B cell (primary cell): ENCODE data around the gene CDC25C. TPM values are rescaled to one million over a fixed set of nuclear protein-coding genes. Genes with fewer than 3 reads are reported as not detected.

Experiments used
- ATAC-seq: fragments of 200-7000 bp; cut with Tn5 transposase; one replicate; pipeline ENCODE4 v1.10.0; 2021; ENCODE audit warnings: low read depth, mild to moderate bottlenecking, moderate number of reproducible peaks, moderate library complexity
- CTCF ChIA-PET: fragments of 350-600 bp; sonication (Branson Sonifier 250); formaldehyde crosslinking; loops from one replicate; lab custom pipeline; 2021; ENCODE audit warnings: antibody characterized with exemption, inconsistent platforms; lab: Charles Lee
- POLR2A ChIA-PET: fragments of 350-600 bp; sonication (Branson Sonifier 250); formaldehyde crosslinking; loops from one replicate; lab custom pipeline; 2021; ENCODE audit warnings: antibody characterized with exemption; lab: Charles Lee
- DNase-seq: peaks from one replicate; pipeline ENCODE4 v3.0.0; 2013
- H2AFZ ChIP-seq: 2 replicates; pipeline ENCODE4 v1.6.1; 2012; ENCODE audit warnings: mild to moderate bottlenecking, low read depth, low read length; ENCODE audit not compliant: insufficient read depth, poor library complexity, severe bottlenecking
- H3K27ac ChIP-seq, 2 donors: 1 replicate in 1 of 2; 2 replicates in 1 of 2; pipeline ENCODE4 v1.5.1; 2012 to 2013; ENCODE audit warnings: low read length in 2 of 2, mild to moderate bottlenecking in 2 of 2, moderate library complexity in 1 of 2
- H3K27me3 ChIP-seq, 4 experiments: fragments of 200-600 bp in 1 of 4; sonication (generic) in 1 of 4; replicated peaks in 1 of 4; 1 replicate in 2 of 4; 2 replicates in 2 of 4; pipeline versions ENCODE4 v1.6.1 to v1.7.0; 2013 to 2016; ENCODE audit warnings: low read length in 3 of 4, mild to moderate bottlenecking in 2 of 4, mixed read lengths in 1 of 4, moderate library complexity in 1 of 4; ENCODE audit not compliant: insufficient read depth in 4 of 4, control insufficient read depth in 3 of 4; ENCODE audit errors: control extremely low read depth in 1 of 4
- H3K36me3 ChIP-seq, 2 experiments: replicated peaks in 1 of 2; 1 replicate in 1 of 2; 2 replicates in 1 of 2; pipeline versions ENCODE4 v1.6.1 to v1.7.1; 2013; ENCODE audit warnings: low read length in 1 of 2; ENCODE audit not compliant: insufficient read depth in 2 of 2, control insufficient read depth in 1 of 2; ENCODE audit errors: control extremely low read depth in 1 of 2, extremely low read depth in 1 of 2
- H3K4me1 ChIP-seq, 2 donors: fragments of 200-600 bp in 1 of 2; sonication (generic) in 1 of 2; 1 replicate in 1 of 2; 2 replicates in 1 of 2; pipeline versions ENCODE4 v1.5.1 to v1.6.1; 2013 to 2017; ENCODE audit warnings: low read length in 2 of 2; ENCODE audit not compliant: control insufficient read depth in 2 of 2, insufficient read depth in 2 of 2
- H3K4me2 ChIP-seq: replicated peaks from 2 replicates; pipeline ENCODE3; 2012; ENCODE audit warnings: mild to moderate bottlenecking, low read depth, low read length; ENCODE audit not compliant: poor library complexity, severe bottlenecking
- H3K4me3 ChIP-seq, 5 experiments: fragments of 200-600 bp in 1 of 5; sonication (generic) in 1 of 5; 1 replicate in 3 of 5; 2 replicates in 2 of 5; pipeline versions ENCODE4 v1.5.1 to v1.7.0; 2011 to 2016; ENCODE audit warnings: low read length in 4 of 5, mild to moderate bottlenecking in 4 of 5, low read depth in 2 of 5, control low read depth in 1 of 5, moderate library complexity in 1 of 5; ENCODE audit not compliant: insufficient read depth in 1 of 5; ENCODE audit errors: control extremely low read depth in 1 of 5, extremely low read depth in 1 of 5
- H3K79me2 ChIP-seq: fragments of 200-600 bp; sonication (generic); one replicate; pipeline ENCODE4 v1.6.0; 2016; ENCODE audit warnings: low read length; ENCODE audit not compliant: control insufficient read depth, insufficient read depth
- H3K9ac ChIP-seq: fragments of 200-600 bp; sonication (generic); 2 replicates; pipeline ENCODE4 v1.6.1; 2017; ENCODE audit warnings: mild to moderate bottlenecking, low read length, moderate library complexity
- H3K9me3 ChIP-seq, 3 donors: one replicate each; pipeline versions ENCODE4 v1.6.1 to v1.7.1; 2013; ENCODE audit warnings: low read length in 2 of 3; ENCODE audit not compliant: control insufficient read depth in 2 of 3, insufficient read depth in 1 of 3; ENCODE audit errors: control extremely low read depth in 1 of 3
- H4K20me1 ChIP-seq: 2 replicates; pipeline ENCODE4 v1.6.0; 2012; ENCODE audit warnings: mild to moderate bottlenecking, low read length; ENCODE audit not compliant: insufficient read depth, control insufficient read depth, poor library complexity, severe bottlenecking
- H3K27ac Mint-ChIP-seq: one replicate; pipeline ENCODE4 v1.8.0; 2021; ENCODE audit warnings: mixed read lengths
- H3K27me3 Mint-ChIP-seq: one replicate; pipeline ENCODE4 v1.8.0; 2021; ENCODE audit warnings: mixed read lengths
- H3K4me1 Mint-ChIP-seq: one replicate; pipeline ENCODE4 v1.8.0; 2021; ENCODE audit warnings: mixed read lengths
- H3K4me3 Mint-ChIP-seq: one replicate; pipeline ENCODE4 v1.8.0; 2021; ENCODE audit warnings: mixed read lengths
- H3K9me3 Mint-ChIP-seq: one replicate; pipeline ENCODE4 v1.8.0; 2022; ENCODE audit warnings: mixed read lengths; ENCODE audit not compliant: insufficient read depth
- EZH2 ChIP-seq: IDR thresholded peaks from 2 replicates; pipeline ENCODE4 v1.6.1; 2012; ENCODE audit warnings: borderline replicate concordance, low read depth, mild to moderate bottlenecking, moderate library complexity, low read length; ENCODE audit not compliant: insufficient read depth, poor library complexity, severe bottlenecking
- WGBS: methylation state at CpG from one replicate; pipeline ENCODE4 v1.1.5; 2013; ENCODE audit warnings: missing lambda C conversion rate; ENCODE audit not compliant: insufficient coverage; 5-methylcytosine and 5-hydroxymethylcytosine counted together
- intact Hi-C: fragments of 100-400 bp; cut with micrococcal nuclease; formaldehyde crosslinking; loops from one replicate; pipeline ENCODE4 v1.10.0; 2022
- polyA plus RNA-seq: library from polyadenylated mRNA; depleted of rRNA; stranded (reverse); fragments of >200 nt; gene quantifications from 2 replicates; pipeline ENCODE4 v1.2.3, GENCODE V29; 2012
- total RNA-seq, 2 donors: library from RNA; stranded (reverse); fragments of 120-200 nt in 1 of 2; gene quantifications; 1 replicate in 1 of 2; 2 replicates in 1 of 2; pipeline versions ENCODE4 v1.2.3 to v1.2.4, GENCODE V29; 2013 to 2022
- TF ChIP-seq, protein P1 (sequence below): fragments of 200-600 bp; IDR thresholded peaks from one replicate; pipeline ENCODE4 v1.8.0; 2022; ENCODE audit warnings: antibody characterized with exemption, mild to moderate bottlenecking

The CDC25C gene
- total and polyA plus RNA-seq, 2 donors (not counting 1 experiment from before 2014, with no cell fraction given), result 0.03 TPM; not detected in 1

DNA sequence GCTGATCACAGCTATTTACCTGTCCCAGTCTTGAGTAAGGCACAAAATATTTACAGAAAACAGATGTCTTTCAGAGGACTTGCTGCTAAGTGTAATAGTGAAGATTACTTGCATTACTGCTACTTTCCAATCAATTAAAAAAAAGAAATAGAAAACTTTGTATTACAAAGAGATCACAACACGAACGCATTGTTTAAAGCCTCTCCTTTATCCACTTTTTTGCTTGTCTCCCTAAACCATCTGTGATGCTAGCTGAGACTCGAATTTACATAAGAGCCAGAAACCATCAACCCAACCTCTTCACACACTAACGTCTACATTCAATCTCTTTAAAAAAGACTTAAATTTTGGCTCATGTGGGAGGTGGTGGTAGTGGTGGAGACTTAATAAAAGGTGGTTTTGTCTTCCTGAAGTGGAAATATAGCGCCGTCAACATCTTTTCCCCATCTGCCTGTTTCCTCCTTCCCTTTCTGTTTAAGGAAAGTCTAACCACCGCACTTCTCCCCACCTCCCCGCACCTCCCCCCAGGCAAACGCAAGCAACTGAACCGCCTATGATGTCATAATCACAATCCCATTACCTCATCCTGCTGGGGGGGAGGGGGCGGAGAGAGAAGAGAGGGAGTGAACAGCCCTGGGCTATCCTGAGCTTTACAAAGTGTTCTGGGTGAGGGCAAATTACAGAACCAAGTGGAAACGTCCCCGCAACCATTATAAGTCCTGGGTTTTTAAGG, 5.5 kb upstream of the CDC25C start:
- H3K27ac ChIP-seq, result peak overlapping the region; percentile 96 to 99
- TF ChIP-seq, protein P1, sequence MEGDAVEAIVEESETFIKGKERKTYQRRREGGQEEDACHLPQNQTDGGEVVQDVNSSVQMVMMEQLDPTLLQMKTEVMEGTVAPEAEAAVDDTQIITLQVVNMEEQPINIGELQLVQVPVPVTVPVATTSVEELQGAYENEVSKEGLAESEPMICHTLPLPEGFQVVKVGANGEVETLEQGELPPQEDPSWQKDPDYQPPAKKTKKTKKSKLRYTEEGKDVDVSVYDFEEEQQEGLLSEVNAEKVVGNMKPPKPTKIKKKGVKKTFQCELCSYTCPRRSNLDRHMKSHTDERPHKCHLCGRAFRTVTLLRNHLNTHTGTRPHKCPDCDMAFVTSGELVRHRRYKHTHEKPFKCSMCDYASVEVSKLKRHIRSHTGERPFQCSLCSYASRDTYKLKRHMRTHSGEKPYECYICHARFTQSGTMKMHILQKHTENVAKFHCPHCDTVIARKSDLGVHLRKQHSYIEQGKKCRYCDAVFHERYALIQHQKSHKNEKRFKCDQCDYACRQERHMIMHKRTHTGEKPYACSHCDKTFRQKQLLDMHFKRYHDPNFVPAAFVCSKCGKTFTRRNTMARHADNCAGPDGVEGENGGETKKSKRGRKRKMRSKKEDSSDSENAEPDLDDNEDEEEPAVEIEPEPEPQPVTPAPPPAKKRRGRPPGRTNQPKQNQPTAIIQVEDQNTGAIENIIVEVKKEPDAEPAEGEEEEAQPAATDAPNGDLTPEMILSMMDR, result no peak
- no peak for TF ChIP-seq EZH2
- peak overlapping the region; percentile 100 for H3K27ac Mint-ChIP-seq
- no peaks in the 10 kb centered on the region for H3K9me3 Mint-ChIP-seq
- intact Hi-C loops, result loop anchor here (1.0 to 10.0 kb wide), 5 partner anchors 15 to 1838 kb away; partner anchors contain the start of genes BRD8, CYSTM1, ETF1 and HNRNPA0
- no peaks in the 10 kb centered on the region for H3K27me3 ChIP-seq
- H3K4me3 ChIP-seq, result peak overlapping the region; percentile 32 to 90 (median 58)
- H3K79me2 ChIP-seq, result peaks cover 38% of the 10 kb centered on the region
- H3K9ac ChIP-seq, result peak overlapping the region; percentile 90
- ATAC-seq (peak; percentile 15), DNase-seq (no peak)
- peaks cover 19% of the 10 kb centered on the region for H4K20me1 ChIP-seq
- no peaks in the 10 kb centered on the region for H3K9me3 ChIP-seq
- H3K4me1 Mint-ChIP-seq, result peaks cover 37% of the 10 kb centered on the region
- no peaks in the 10 kb centered on the region for H3K27me3 Mint-ChIP-seq
- H3K36me3 ChIP-seq, result peaks cover 5 to 10% of the 10 kb centered on the region in 2 experiments
- H3K4me3 Mint-ChIP-seq, result peak overlapping the region; percentile 92
- CTCF ChIA-PET, result interaction anchor here (0.6 to 13.4 kb wide), 3 partner anchors 14 to 160 kb away, joined by 3 to 278 read pairs (median 3); partner anchors contain the start of gene KDM3B
- POLR2A ChIA-PET, result interaction anchor here (0.5 to 3.1 kb wide), 8 partner anchors 10 to 583 kb away, joined by 3 to 107 read pairs (median 4); partner anchors contain the start of genes ETF1, HNRNPA0, HSPA9 and KDM3B
- 9% methylated on average over 4 of the region's 13 CpGs for WGBS
- H3K4me2 ChIP-seq, result peak overlapping the region; percentile 98
- H2AFZ ChIP-seq, result peak overlapping the region; percentile 96
- H3K4me1 ChIP-seq, result peaks cover 25 to 28% of the 10 kb centered on the region in 2 donors
